ENCODE results near the gene TMEM88.

DNA sequence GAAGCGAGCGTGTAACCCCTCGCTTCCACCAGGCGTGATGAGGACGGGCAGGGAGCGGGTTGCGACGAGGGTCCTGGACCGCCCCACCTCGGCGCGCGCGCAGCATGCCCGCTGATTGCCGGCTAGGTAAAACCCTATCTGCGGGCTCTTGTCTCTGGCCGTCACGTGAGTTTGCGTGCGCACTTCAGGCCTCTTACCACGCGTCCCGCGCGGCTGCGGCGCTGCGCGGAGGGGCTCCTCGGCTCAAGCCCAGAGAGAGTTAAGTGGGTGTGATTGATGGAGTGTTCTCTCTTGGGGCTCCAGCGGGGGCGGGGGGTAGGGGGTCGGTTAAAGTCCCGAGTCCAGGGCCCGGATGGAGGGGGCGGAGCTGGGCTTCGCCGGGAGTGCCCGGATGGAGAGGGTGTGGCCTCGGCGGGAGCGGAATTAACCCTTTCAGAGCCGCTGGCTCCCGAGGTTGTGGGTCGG, 12.9 kb upstream of the TMEM88 start:
- TF ChIP-seq FOS (IDR thresholded peaks at IDR 0.05; ENCODE audit: low read depth, low read length) (no peak), CTCF (conservative IDR thresholded peaks at IDR 0.05; ENCODE audit: low read depth, low read length) (no peak), MAZ (IDR thresholded peaks at IDR 0.05; ENCODE audit: borderline replicate concordance, low read depth, low read length) (no peak), POLR2A (IDR thresholded peaks at IDR 0.05; ENCODE audit: low read depth, low read length) (peak; percentile 80), MAFK (IDR thresholded peaks at IDR 0.05; ENCODE audit: low read depth, low read length) (no peak), BHLHE40 (IDR thresholded peaks at IDR 0.05; ENCODE audit: low read depth, low read length) (peak; percentile 92), RCOR1 (IDR thresholded peaks at IDR 0.05; ENCODE audit: insufficient replicate concordance, low read length) (no peak), RAD21 (IDR thresholded peaks at IDR 0.05; ENCODE audit: low read length) (no peak)

Measured in IMR-90 (cell line).